HG03354 (cell line): ENCODE data around the gene CEP170B.

Source experiments
- ATAC-seq: cut with Tn5 transposase; IDR thresholded peaks from one replicate; pipeline ENCODE4 v1.9.1; 2021; ENCODE audit warnings: mild to moderate bottlenecking; ENCODE audit not compliant: unreplicated experiment, poor library complexity, severe bottlenecking

The CEP170B gene

DNA sequence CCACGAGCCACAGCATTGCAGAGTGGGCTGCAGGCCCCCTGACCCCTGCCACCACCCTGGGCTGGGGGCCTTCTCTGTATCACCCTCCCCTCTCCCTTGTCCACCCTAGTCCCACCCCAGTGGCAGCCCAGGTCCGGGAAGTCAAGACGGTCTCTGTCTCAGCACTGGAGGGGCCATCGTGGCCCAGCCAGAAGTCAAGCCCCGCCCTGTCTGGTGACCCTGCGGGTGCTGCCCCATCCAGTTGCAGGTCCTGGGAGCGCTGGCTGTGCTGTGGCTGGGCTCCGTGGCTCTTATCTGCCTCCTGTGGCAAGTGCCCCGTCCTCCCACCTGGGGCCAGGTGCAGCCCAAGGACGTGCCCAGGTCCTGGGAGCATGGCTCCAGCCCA lies 62.4 kb downstream of the CEP170B start:
- no peak for ATAC-seq

DNA sequence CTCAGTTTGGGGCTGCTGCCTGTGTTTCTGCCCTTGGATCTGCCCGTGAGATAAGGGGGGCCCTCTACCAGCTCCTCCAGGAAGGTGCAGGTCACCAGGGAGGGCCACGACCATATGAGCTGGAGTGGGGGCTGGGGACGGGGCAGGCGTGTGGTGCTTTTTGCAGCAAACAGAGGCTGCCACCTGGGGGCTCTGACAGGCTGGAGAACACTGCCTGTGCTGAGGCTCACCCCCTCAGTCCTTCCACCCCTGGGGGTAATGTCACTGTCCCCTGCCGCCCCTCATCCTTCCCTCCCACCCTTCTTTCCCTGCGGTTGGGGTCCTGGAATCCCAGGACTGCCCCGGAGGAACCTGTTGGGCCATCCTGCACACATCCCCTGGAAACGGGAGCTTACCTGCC lies 62.8 kb downstream of the CEP170B start:
- ATAC-seq: no peak

DNA sequence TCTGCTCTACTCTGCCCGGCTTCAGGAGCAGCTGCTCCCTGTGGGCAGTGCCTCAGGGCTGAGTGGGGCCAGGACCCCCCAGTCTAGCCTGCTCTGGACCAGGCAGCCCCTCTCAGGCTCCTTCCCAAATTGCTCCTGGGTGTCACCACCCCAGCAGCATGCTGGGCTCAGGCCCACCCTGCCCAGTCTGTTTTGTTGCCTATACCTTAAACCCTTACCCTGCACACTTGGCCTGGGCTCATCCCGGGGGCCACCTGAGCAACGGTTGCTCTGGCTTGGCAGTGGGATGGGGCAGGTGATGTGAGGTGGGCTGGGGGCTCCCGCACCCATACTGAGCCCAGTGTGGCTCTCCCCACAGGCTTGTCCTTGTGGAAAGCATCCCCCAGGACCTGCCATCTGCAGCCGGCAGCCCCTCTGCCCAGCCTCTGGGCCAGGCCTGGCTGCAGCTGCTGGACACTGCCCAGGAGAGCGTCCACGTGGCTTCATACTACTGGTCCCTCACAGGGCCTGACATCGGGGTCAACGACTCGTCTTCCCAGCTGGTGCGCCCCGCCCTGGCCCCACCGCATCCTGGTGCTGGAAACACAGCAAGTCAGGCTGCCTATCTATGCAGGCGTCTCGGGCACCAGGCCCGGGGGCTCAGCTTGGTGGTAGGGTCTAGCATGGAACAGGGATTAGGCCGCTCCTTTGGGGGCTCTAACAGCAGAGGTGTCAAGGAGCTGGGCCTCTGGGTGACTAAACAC lies 63.5 kb downstream of the CEP170B start:
- ATAC-seq: no peak

DNA sequence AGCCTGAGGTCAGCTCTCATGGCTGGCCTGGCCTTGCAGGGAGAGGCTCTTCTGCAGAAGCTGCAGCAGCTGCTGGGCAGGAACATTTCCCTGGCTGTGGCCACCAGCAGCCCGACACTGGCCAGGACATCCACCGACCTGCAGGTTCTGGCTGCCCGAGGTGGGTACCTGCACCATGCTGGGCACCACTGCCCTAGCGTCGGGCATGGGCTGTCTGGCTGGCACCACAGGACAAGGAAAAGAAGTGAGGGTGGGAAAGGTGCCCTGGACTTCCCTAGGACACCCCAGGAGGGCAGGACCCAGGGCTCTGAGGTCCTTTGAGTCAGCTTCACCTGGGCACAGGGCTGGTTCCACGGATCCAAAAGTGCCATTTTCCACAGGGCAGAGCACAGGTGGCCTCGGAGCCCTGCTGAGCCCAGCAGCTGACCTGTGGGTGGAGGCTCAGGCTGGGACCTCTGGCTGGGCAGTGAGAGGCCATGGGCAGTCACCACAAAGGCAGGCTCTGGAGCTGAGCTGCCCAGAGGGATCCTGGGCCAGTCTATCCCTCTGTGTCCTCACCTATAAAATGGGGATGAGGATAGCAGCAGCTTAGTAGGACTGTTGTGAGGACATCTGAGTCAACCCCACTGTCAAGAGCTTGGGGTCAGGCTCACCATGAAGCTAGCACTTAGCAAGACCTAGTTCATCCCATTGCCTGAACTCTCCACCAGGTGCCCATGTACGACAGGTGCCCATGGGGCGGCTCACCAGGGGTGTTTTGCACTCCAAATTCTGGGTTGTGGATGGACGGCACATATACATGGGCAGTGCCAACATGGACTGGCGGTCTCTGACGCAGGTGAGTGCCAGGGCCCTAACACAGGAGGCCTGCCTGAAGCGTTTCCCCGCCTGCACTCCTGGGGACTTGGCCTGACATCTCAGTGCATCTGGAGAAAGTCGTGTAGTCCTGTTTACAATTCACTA lies 64.5 kb downstream of the CEP170B start:
- no peak for ATAC-seq

DNA sequence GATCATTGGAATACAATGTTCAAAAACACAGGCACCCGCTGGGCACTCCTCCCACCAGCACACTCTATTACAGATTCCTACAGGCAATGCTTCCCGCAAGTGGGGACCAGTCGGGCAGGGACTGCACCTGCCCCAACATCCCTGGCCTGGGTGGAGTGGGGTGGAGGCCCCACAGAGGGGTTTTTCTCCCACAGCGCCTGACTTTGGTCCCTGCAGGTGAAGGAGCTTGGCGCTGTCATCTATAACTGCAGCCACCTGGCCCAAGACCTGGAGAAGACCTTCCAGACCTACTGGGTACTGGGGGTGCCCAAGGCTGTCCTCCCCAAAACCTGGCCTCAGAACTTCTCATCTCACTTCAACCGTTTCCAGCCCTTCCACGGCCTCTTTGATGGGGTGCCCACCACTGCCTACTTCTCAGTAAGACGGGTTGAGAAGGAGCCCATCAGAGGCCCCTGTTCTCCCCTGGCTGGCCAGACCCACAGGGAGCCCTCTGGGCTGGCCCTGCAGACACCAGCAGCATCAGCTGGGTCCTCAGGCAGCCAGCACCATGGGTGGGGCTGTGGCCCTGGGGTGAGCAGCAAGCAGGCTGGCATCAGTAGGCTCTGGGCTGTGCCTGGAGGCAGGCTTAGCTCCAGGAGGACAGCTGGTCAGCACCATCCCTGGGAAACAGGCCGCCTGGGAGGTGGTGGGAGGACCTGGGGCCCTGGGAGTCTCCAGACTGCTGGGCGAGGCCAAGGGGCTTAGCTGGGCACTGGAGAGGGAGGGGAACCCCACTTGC lies 65.6 kb downstream of the CEP170B start:
- no peak for ATAC-seq

DNA sequence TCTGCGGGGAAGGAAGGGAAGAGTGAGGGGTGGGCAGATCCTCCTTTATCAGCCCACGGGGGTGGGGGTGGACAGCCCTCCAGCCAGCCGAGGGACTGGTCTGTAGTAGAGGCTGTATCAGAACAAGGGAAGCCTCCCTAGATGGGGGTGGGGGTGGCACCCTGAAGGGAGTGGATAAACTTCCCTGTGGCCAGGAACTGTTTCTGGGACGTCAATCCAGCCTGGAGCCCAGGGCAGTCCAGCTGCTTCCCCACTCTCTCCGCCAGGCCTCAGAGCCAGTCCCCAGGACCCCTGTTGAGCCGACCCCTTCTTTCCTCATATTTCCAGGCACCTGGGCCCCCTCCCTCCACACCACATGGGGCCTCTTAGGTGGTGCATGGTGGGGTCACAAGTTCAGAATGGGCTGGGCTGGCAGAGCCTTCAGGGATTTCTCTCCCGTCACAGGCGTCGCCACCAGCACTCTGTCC lies 66.3 kb downstream of the CEP170B start:
- ATAC-seq: no peak

DNA sequence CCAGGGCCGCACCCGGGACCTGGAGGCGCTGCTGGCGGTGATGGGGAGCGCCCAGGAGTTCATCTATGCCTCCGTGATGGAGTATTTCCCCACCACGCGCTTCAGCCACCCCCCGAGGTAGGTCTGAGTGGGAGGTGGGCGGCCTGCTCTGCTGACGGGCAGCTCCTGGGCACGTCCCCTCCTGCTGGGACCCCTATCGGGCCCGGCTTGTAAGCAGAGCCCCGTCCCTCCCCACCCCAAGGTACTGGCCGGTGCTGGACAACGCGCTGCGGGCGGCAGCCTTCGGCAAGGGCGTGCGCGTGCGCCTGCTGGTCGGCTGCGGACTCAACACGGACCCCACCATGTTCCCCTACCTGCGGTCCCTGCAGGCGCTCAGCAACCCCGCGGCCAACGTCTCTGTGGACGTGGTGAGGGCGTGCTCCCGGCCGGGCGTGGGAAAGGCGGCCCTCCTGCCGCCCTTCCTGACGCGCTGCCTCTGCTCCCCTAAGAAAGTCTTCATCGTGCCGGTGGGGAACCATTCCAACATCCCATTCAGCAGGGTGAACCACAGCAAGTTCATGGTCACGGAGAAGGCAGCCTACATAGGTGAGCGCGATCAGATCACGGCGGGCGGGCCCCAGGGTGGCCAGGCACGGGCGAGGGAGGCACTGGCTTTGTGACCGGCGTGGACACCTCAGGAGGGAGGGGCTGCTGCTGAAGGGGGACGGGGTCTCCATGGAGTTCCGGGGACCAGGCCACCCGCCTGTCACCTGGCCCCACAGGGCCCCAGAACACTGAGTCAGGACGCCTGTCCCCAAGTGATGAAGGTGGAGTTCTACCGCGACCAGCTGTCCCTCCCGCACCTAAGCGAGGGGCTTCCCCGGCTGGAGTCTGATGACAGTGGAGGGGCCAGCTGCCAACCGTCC lies 67.0 kb downstream of the CEP170B start:
- ATAC-seq: no peak

DNA sequence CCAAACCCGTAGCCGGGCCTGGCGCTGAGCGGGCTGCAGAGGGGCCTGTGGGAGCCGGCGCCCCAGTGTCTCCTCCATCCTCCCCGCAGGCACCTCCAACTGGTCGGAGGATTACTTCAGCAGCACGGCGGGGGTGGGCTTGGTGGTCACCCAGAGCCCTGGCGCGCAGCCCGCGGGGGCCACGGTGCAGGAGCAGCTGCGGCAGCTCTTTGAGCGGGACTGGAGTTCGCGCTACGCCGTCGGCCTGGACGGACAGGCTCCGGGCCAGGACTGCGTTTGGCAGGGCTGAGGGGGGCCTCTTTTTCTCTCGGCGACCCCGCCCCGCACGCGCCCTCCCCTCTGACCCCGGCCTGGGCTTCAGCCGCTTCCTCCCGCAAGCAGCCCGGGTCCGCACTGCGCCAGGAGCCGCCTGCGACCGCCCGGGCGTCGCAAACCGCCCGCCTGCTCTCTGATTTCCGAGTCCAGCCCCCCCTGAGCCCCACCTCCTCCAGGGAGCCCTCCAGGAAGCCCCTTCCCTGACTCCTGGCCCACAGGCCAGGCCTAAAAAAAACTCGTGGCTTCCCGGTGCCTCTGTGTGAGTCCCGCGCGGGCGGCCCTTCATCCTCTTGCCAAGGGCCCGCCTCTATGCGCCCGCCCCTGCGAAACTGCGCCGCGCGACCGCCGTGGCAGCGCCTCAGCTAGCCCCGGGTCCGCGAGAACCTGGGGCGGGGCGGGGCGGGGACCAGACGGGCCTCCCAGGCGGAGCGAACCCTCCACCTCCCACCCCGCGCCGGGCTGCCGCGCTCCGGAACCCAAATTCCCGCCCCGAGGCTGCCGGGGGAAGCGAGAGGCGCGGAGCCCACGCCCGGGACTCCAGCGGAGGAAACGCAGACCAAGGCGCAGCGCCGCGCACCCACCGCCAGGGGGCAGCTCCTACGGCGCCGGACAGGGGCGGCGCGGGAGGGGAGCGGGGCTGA lies 67.9 kb downstream of the CEP170B start:
- peak; percentile 67 for ATAC-seq

DNA sequence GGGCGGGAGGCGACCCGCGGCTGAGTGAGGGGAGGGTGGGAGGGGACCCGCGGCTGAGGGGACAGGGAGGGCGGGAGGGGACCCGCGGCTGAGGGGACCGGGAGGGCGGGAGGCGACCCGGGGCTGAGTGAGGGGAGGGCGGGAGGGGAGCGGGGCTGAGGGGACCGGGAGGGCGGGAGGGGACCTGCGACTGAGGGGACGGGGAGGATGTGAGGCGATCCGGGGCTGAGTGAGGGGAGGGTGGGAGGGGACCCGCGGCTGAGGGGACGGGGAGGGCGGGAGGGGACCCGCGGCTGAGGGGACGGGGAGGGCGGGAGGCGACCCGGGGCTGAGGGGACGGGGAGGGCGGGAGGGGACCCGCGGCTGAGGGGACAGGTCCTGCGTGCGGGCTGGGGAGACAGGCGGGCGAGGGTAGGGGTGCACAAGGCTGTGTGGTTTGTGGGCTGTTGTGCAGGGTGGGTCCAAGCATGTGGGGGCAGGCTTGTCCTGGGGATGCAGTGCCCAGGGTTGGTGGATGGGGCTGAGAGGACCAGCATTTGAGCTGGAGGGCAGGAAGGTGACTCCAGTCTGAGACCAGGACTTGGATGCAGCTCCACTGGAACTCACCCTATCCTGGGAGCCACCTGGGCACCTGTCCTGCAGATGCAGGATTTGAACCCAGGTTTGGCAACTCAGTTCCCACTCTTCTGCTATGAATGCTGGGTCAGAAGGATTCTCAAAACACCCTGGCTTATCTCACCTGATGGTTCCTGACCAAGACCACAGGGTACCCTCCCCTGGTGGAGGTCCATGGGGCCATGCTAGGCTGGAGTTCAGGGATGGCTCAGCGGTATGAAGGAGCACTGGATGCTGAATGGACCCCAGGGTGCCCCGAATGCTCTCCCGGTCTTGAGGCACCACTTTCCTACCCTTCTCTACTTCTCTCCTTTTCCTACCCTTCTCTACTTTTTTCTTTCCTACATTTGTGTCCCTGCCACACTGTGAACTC lies 69.0 kb downstream of the CEP170B start:
- ATAC-seq: no peak

DNA sequence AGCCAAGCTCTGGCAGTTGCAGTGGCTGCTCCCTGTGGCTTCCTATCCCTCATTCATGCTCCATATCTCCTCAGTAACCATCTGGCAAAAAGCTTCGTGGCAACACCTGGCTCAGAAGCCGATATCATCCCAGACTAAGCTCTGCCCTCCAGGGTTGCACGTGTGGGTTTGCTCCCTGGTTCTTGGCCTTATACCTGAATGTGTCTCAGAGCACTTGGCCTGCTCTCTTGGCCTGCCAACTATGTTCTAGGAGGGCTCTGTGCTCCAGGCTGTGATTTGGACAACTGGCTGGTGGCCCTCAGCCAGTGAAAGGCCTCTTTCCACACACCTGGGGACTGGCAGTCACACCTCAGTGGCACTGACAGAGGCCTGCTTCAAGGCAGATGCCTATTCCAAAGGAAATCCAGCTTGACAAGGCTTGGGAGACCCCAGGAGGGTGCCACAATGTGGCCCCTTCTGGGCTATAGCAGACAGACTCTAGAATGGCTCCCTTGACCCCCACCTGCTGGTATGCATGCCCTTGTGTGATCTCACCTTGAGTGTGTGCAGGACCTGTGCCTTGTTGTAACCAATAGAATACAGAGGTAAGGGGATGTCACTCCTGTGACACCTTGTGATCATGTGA lies 70.1 kb downstream of the CEP170B start:
- no peak for ATAC-seq

DNA sequence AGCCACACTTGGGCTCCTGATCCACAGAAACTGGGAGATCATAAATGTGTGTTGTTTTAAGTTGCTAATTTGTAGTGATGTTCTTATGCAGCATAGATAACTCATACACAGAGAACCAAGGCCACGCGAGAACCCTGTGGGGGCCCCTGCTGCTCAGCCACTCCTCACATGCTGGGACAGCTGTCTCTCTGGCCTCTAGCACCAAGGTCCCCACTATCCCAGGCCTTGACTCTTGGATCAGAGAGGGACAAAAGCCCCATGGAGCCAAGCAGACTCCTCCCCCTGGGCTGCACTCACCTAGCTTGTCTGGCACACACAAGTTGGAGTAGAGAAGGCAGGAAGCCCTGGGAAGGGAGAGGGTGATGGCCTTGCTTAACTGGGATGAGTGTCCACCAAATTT lies 70.9 kb downstream of the CEP170B start:
- no peak for ATAC-seq

DNA sequence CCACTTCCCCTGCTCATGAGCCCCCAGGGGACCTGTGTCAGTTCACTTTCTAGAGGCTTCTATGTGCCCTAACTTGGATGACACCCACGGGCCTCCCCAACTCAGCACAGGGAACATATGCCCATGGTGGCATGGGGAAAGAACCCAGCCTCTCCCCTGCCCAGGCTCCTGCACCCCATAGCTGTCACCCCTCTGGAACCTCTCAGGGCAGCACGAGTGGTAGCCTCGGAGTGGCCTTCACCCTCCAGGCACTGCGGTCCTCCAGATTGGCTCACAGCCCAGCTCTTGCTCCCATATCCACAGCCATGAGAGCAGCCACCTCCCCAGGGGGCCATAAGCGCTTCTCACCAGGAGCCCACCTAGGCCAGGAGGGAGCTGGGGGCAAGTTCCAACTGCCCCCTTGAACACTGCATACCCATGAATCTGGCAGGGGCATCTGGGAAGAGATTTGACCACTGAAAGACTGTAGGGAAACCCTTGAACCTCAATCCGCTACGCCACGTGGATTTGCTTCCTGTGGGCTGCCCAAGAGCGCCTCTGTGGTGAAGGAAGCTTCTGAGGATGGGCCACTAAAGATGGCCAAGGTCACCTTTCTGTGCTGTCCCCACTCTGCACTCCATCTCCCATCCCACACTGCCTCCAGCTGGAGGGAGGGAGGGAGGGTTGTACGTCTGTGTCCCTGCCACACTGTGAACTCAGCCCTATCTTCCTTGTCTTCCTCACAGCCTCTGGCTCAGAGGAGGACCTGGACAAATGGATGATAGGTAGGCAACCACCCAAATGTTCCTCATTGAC lies 71.5 kb downstream of the CEP170B start:
- ATAC-seq: no peak

DNA sequence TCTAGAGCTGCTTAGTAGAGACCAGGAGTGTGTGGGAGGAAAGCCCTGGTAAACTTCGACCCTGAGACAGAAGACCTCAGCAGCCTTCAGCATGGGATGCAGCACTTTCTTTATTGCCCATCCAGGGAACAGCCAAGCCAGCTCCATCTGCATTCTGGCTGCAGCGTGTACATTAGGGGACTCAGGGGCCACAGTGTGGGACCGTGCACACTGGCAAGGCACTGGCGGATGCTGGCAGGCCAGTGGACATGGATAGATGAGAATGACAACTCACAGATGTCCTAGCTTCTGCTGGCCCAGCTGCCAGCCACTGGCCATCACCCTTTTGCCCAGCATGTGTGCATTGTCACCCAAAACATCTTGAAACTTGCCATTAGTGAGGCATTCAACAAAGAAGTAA lies 72.1 kb downstream of the CEP170B start:
- no peak for ATAC-seq

DNA sequence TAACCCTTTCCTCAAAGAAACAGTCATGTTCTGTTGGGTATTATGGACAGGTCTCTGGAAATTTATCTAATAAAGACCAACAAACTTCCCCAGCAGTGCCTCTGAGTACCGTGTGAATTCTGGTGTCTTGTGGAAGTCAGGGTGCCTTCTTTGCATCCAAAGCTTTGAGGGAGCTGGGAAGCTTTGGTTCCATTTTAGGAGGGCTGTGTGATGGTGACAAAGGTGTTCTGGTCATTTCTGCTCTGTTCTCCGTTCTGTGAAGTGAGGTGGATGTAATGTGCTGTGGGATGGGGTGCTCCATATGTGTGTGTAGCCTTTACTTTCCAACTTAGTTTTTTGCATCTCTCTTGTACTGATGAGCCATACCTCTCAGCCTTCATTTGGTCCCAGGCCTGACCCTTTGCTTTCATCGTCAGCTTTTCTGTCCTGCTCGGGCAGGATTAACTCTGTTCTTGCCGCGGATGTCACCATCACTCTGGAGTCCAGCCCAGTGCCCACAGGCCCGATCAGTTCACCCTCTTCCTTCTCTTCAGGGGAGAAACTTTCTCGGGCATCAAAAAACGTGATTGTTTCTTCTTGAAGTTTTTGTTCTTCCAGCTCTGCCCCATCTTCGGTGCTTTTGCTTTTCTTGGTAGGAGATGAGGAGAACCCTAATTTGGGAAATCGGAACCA lies 72.8 kb downstream of the CEP170B start:
- ATAC-seq: no peak

DNA sequence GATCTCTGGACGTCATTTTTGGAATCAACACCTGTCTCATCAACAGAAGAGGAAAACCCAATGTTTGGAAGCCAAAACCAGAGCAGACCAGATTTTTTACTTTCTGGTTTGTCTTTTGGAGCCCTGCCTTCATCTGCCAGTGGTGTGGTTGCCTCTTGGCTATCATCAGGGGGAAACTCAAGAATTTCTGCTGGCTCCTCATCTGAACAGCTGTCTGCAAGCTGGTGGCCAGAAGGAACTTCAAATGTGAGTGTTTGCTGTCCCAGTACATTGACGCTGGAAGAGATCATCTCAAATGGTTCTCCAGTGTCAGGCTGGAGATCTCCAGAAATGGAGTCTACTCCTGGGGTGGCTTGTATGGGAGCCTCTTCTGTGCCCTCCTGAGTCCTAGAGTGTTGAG lies 73.4 kb downstream of the CEP170B start:
- ATAC-seq: no peak
